H9 (cell line): Measurements from ENCODE around the gene VSIR. TPM values are rescaled to one million over a fixed set of nuclear protein-coding genes. Genes with fewer than 3 reads are reported as not detected.

Experiments used
- DNase-seq: peaks from one replicate; pipeline ENCODE4 v3.0.0-alpha.2; 2017
- H2AFZ ChIP-seq: one replicate; pipeline ENCODE4 v1.6.1; 2013; ENCODE audit warnings: mild to moderate bottlenecking, low read length, control low read depth, moderate library complexity
- H2AK5ac ChIP-seq: 2 replicates; pipeline ENCODE4 v1.6.1; 2013; ENCODE audit warnings: low read length, control low read depth, mixed read lengths; ENCODE audit not compliant: insufficient read length
- H2BK120ac ChIP-seq: one replicate; pipeline ENCODE4 v1.6.1; 2013; ENCODE audit warnings: low read depth, mild to moderate bottlenecking, low read length, control low read depth, inconsistent platforms; ENCODE audit not compliant: poor library complexity, severe bottlenecking
- H2BK12ac ChIP-seq: 2 replicates; pipeline ENCODE4 v1.6.1; 2013; ENCODE audit warnings: low read length, control low read depth, mixed read lengths, low read depth; ENCODE audit not compliant: insufficient read length
- H2BK15ac ChIP-seq: 2 replicates; pipeline ENCODE4 v1.6.1; 2013; ENCODE audit warnings: low read depth, low read length, control low read depth
- H2BK20ac ChIP-seq: one replicate; pipeline ENCODE4 v1.6.1; 2013; ENCODE audit warnings: low read depth, mild to moderate bottlenecking, low read length, control low read depth, inconsistent platforms; ENCODE audit not compliant: poor library complexity, severe bottlenecking
- H2BK5ac ChIP-seq: 2 replicates; pipeline ENCODE4 v1.6.1; 2013; ENCODE audit warnings: low read length, control low read depth, mixed read lengths; ENCODE audit not compliant: insufficient read length
- H3K14ac ChIP-seq: 2 replicates; pipeline ENCODE4 v1.6.1; 2013; ENCODE audit warnings: low read length, control low read depth; ENCODE audit not compliant: insufficient read depth
- H3K18ac ChIP-seq: 2 replicates; pipeline ENCODE4 v1.6.1; 2013; ENCODE audit warnings: low read depth, mild to moderate bottlenecking, mixed read lengths, low read length, control low read depth; ENCODE audit not compliant: insufficient read length
- H3K23ac ChIP-seq: 2 replicates; pipeline ENCODE4 v1.6.1; 2013; ENCODE audit warnings: low read length, control low read depth, mixed read lengths, low read depth; ENCODE audit not compliant: insufficient read length
- H3K23me2 ChIP-seq: 2 replicates; pipeline ENCODE4 v1.6.1; 2013; ENCODE audit warnings: low read depth, mild to moderate bottlenecking, mixed read lengths, low read length, control low read depth; ENCODE audit not compliant: insufficient read length, poor library complexity, severe bottlenecking
- H3K27ac ChIP-seq: 2 replicates; pipeline ENCODE4 v1.5.1; 2013; ENCODE audit warnings: low read length, control low read depth, mixed read lengths, low read depth; ENCODE audit not compliant: insufficient read length
- H3K27me3 ChIP-seq: 2 replicates; pipeline ENCODE4 v1.6.1; 2013; ENCODE audit warnings: low read length, control low read depth, inconsistent platforms; ENCODE audit not compliant: insufficient read depth
- H3K4ac ChIP-seq: 2 replicates; pipeline ENCODE4 v1.6.1; 2013; ENCODE audit warnings: low read depth, mild to moderate bottlenecking, control low read depth, inconsistent platforms, low read length, moderate library complexity
- H3K4me1 ChIP-seq: 2 replicates; pipeline ENCODE4 v1.6.1; 2013; ENCODE audit warnings: low read length, control low read depth, inconsistent platforms; ENCODE audit not compliant: insufficient read depth
- H3K4me2 ChIP-seq: 2 replicates; pipeline ENCODE4 v1.6.1; 2013; ENCODE audit warnings: low read length, control low read depth, mixed read lengths; ENCODE audit not compliant: insufficient read length, insufficient read depth
- H3K56ac ChIP-seq: 2 replicates; pipeline ENCODE4 v1.6.1; 2013; ENCODE audit warnings: low read depth, mild to moderate bottlenecking, mixed read lengths, low read length, control low read depth; ENCODE audit not compliant: insufficient read length
- H3K79me1 ChIP-seq: 2 replicates; pipeline ENCODE4 v1.6.1; 2013; ENCODE audit warnings: low read depth, mild to moderate bottlenecking, moderate library complexity, low read length, control low read depth, inconsistent platforms; ENCODE audit not compliant: insufficient read depth, poor library complexity, severe bottlenecking
- H3K79me2 ChIP-seq: 2 replicates; pipeline ENCODE4 v1.6.1; 2013; ENCODE audit warnings: low read length, control low read depth, inconsistent platforms; ENCODE audit not compliant: insufficient read depth
- H3K9ac ChIP-seq: 2 replicates; pipeline ENCODE4 v1.6.1; 2013; ENCODE audit warnings: low read length, control low read depth, mixed read lengths; ENCODE audit not compliant: insufficient read length; ENCODE audit errors: extremely low read depth
- H3K9me3 ChIP-seq: one replicate; pipeline ENCODE4 v1.6.1; 2013; ENCODE audit warnings: low read depth, low read length, inconsistent platforms; ENCODE audit not compliant: control insufficient read depth
- H3T11ph ChIP-seq: one replicate; pipeline ENCODE4 v1.6.1; 2013; ENCODE audit warnings: mild to moderate bottlenecking, low read length, control low read depth, inconsistent platforms
- H4K20me1 ChIP-seq: one replicate; pipeline ENCODE4 v1.6.1; 2013; ENCODE audit not compliant: control insufficient read depth, insufficient read length, insufficient read depth
- H4K5ac ChIP-seq: 2 replicates; pipeline ENCODE4 v1.6.1; 2013; ENCODE audit warnings: low read depth, mild to moderate bottlenecking, mixed read lengths, low read length, control low read depth; ENCODE audit not compliant: insufficient read length
- H4K8ac ChIP-seq: replicated peaks from 2 replicates; pipeline ENCODE4 v1.6.1; 2013; ENCODE audit warnings: low read length, control low read depth, mixed read lengths, low read depth; ENCODE audit not compliant: insufficient read length
- H4K91ac ChIP-seq: 2 replicates; pipeline ENCODE4 v1.6.1; 2013; ENCODE audit warnings: low read depth, mild to moderate bottlenecking, moderate library complexity, mixed read lengths, low read length, control low read depth; ENCODE audit not compliant: insufficient read length
- H3K27ac Mint-ChIP-seq, 3 experiments: 2 replicates in 2 of 3; 3 replicates in 1 of 3; pipeline ENCODE4 v1.8.0; 2020 to 2021; ENCODE audit warnings: mixed read lengths in 3 of 3, mild to moderate bottlenecking in 1 of 3, moderate library complexity in 1 of 3
- H3K27me3 Mint-ChIP-seq: 2 replicates; pipeline ENCODE4 v1.8.0; 2021; ENCODE audit warnings: low read depth, mild to moderate bottlenecking, moderate library complexity, mixed read lengths
- H3K36me3 Mint-ChIP-seq, 3 experiments: 2 replicates in 2 of 3; 3 replicates in 1 of 3; pipeline ENCODE4 v1.8.0; 2020 to 2021; ENCODE audit warnings: low read depth in 3 of 3, mixed read lengths in 3 of 3; ENCODE audit not compliant: insufficient read depth in 1 of 3
- H3K4me1 Mint-ChIP-seq, 2 experiments: 2 replicates each; pipeline ENCODE4 v1.8.0; 2020; ENCODE audit warnings: mixed read lengths in 2 of 2
- H3K4me3 Mint-ChIP-seq, 2 experiments: 2 replicates in 1 of 2; 3 replicates in 1 of 2; pipeline ENCODE4 v1.8.0; 2020 to 2021; ENCODE audit warnings: mild to moderate bottlenecking in 2 of 2, mixed read lengths in 2 of 2, moderate library complexity in 1 of 2
- H3K9me3 Mint-ChIP-seq, 2 experiments: 2 replicates in 1 of 2; 3 replicates in 1 of 2; pipeline ENCODE4 v1.8.0; 2020; ENCODE audit warnings: mild to moderate bottlenecking in 2 of 2, mixed read lengths in 2 of 2, moderate library complexity in 1 of 2
- WGBS: extraction: QIAGEN DNeasy Blood & Tissue Kit; methylation state at CpG from one replicate; pipeline ENCODE4 v1.1.7; 2013; ENCODE audit warnings: missing lambda C conversion rate, low lambda C conversion rate, mixed read lengths; ENCODE audit not compliant: insufficient read length; ENCODE audit errors: extremely low coverage; 5-methylcytosine and 5-hydroxymethylcytosine counted together
- total RNA-seq: library from RNA; stranded (reverse); gene quantifications from 2 replicates; pipeline ENCODE4 v1.2.1, GENCODE V29; 2021
- TF ChIP-seq, protein P1 (sequence below): fragments of 200-600 bp; sonication (generic); conservative IDR thresholded peaks from 3 replicates; pipeline ENCODE4 v1.8.0; 2021; ENCODE audit warnings: antibody characterized with exemption, mild to moderate bottlenecking

Gene VSIR
- total RNA-seq, 1 experiment from 2014 or later: 0.11 TPM

DNA sequence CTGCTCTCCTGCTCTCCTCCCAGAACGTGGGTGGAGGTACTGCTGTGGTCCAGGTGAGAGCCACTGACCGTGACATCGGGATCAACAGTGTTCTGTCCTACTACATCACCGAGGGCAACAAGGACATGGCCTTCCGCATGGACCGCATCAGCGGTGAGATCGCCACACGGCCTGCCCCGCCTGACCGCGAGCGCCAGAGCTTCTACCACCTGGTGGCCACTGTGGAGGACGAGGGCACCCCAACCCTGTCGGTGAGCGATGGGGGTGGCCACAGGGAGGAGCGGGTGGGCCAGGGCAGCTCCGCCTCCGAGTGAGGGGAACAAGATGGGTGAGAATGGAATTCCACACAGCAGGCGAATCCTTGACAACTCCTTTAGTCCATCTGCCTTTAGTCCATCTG lies 31.6 kb downstream of the VSIR start:
- Histone ChIP-seq H3K9ac (no peak overlapping the region), H3K23ac (no peak overlapping the region), H4K91ac (no peak overlapping the region), H3K9me3 (no peaks in the 10 kb centered on the region), H4K20me1 (no peaks in the 10 kb centered on the region), H3K4ac (no peak overlapping the region), H2BK20ac (no peak overlapping the region), H3K27ac (no peak overlapping the region), H2BK15ac (no peak overlapping the region), H3T11ph (no peak overlapping the region), H2AFZ (no peak overlapping the region), H3K23me2 (no peaks in the 10 kb centered on the region), H3K14ac (no peak overlapping the region), H3K18ac (no peak overlapping the region), H2AK5ac (no peak overlapping the region), H3K79me2 (no peaks in the 10 kb centered on the region), H2BK12ac (no peak overlapping the region), H3K56ac (no peak overlapping the region), H4K8ac (no peak overlapping the region), H4K5ac (no peak overlapping the region), H3K4me2 (no peak overlapping the region), H3K79me1 (no peaks in the 10 kb centered on the region), H2BK5ac (no peak overlapping the region), H3K27me3 (no peaks in the 10 kb centered on the region), H3K4me1 (no peaks in the 10 kb centered on the region; the same call in 1 of the 2 replicates), H2BK120ac (no peak overlapping the region)
- TF ChIP-seq, protein P1, sequence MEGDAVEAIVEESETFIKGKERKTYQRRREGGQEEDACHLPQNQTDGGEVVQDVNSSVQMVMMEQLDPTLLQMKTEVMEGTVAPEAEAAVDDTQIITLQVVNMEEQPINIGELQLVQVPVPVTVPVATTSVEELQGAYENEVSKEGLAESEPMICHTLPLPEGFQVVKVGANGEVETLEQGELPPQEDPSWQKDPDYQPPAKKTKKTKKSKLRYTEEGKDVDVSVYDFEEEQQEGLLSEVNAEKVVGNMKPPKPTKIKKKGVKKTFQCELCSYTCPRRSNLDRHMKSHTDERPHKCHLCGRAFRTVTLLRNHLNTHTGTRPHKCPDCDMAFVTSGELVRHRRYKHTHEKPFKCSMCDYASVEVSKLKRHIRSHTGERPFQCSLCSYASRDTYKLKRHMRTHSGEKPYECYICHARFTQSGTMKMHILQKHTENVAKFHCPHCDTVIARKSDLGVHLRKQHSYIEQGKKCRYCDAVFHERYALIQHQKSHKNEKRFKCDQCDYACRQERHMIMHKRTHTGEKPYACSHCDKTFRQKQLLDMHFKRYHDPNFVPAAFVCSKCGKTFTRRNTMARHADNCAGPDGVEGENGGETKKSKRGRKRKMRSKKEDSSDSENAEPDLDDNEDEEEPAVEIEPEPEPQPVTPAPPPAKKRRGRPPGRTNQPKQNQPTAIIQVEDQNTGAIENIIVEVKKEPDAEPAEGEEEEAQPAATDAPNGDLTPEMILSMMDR: no peak
- WGBS: no CpG with 5 or more reads among the region's 20 CpGs
- Mint-ChIP-seq H3K27me3 (peaks cover 2% of the 10 kb centered on the region), H3K36me3 (0 out of 7 replicates have a peak, but pooled peaks cover 0 to 4% (median 0%) of the 10 kb centered on the region in 3 experiments), H3K4me3 (no peak overlapping the region; a peak in 2 of 5 replicates), H3K9me3 (peaks cover 0 to 4% of the 10 kb centered on the region in 2 experiments; a peak in 1 of 5 replicates), H3K4me1 (peaks cover 11 to 12% of the 10 kb centered on the region in 2 experiments), H3K27ac (no peak overlapping the region)
- DNase-seq: no peak
